GM10266 (cell line): ENCODE data around the gene CAMK2A.
A peak's percentile ranks its signal among the peaks of the same experiment; 100 is the strongest.

ENCODE experiments used
- DNase-seq: peaks from one replicate; pipeline ENCODE4 v3.0.0; 2012; ENCODE audit errors: extremely low spot score
- TF ChIP-seq, protein P1 (sequence below): IDR thresholded peaks from 2 replicates; pipeline ENCODE4 v1.5.1; 2012; ENCODE audit warnings: mild to moderate bottlenecking, low read depth; ENCODE audit not compliant: control insufficient read depth, insufficient read depth; ENCODE audit errors: missing control alignments

The CAMK2A gene

DNA sequence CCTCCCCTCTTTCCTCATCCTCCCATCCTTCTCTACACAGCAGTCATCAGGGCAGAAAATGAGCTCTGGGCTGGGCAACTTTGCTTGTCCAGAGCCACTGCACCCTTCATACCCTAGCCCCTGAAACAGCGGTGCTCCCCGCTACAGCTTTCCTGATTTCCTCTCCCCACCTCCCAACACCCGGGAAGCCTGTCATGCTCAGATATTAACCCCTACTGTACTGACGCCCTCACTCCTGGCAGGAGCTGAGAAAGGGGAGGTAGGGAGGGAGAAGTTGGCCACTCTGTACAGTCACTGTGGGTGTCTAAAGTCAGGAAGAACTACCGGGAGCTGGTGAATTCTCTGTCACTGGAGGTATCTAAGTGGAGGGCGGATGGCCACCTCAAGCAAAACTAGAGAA is 782 bp downstream of the CAMK2A start:
- no peak for DNase-seq
- TF ChIP-seq, protein P1, sequence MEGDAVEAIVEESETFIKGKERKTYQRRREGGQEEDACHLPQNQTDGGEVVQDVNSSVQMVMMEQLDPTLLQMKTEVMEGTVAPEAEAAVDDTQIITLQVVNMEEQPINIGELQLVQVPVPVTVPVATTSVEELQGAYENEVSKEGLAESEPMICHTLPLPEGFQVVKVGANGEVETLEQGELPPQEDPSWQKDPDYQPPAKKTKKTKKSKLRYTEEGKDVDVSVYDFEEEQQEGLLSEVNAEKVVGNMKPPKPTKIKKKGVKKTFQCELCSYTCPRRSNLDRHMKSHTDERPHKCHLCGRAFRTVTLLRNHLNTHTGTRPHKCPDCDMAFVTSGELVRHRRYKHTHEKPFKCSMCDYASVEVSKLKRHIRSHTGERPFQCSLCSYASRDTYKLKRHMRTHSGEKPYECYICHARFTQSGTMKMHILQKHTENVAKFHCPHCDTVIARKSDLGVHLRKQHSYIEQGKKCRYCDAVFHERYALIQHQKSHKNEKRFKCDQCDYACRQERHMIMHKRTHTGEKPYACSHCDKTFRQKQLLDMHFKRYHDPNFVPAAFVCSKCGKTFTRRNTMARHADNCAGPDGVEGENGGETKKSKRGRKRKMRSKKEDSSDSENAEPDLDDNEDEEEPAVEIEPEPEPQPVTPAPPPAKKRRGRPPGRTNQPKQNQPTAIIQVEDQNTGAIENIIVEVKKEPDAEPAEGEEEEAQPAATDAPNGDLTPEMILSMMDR, result no peak

DNA sequence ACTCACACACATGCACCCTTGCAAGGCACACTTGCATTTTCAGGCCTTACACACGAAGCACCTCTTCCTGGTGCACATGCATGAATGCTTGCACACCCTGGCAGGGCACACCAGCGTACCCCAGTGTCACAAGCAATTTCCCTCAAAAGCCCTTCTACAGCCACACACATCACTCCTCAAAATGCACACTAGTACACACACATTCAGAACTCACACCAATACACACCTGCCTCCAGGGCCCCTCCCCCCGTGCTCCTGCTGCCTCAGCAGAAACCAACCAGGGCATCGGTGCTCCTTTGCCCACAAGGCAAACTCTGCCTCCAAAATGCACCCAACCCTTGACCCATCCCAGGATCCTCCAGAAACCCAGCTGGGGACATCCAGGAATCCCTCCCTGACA is 1.2 kb downstream of the CAMK2A start:
- TF ChIP-seq, protein P1, result no peak

DNA sequence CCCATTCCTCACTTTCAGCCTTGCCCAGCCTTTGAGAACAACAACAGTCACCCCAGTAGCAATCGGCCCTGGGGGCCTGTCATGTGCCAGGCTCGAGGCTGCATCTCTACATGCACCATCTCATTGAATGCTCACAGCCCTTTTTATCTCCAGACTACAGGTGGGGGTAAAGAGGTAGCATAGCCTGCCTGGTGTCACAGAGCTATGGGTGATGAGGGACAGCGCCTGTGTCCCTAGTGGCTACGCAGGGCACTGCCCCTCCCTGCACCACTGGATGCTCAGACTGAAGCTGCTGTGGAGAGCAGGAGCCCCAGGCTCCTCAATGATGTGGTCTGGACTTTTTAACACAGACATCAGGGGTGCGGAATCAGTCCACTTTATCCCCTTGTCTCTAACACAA is 2.8 kb downstream of the CAMK2A start:
- TF ChIP-seq, protein P1, result peak; percentile 14
- no peak for DNase-seq

More for the DNA sequence above, 1.2 kb downstream of the CAMK2A start:
- no peak for DNase-seq

DNA sequence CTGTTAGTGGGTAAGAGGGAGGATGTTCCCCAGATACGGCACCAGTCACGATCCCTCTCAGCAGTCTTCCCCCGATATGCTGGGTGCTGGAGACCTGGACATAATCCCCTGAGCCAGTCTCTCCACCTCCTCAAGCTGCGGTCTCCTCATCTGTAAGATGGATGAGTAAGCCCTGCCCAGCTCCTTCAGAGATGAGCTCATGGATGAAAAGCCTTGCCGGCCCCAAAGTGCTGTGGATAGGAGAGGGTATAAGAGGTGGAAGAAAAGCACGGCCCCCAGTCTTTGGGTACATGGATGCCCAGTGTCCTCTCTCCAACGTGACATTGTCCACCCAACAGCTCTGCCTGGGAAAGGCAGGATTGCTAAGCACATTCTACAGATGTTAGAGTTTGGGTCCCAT is 4.5 kb downstream of the CAMK2A start:
- DNase-seq, result no peak
- TF ChIP-seq, protein P1, result no peak

DNA sequence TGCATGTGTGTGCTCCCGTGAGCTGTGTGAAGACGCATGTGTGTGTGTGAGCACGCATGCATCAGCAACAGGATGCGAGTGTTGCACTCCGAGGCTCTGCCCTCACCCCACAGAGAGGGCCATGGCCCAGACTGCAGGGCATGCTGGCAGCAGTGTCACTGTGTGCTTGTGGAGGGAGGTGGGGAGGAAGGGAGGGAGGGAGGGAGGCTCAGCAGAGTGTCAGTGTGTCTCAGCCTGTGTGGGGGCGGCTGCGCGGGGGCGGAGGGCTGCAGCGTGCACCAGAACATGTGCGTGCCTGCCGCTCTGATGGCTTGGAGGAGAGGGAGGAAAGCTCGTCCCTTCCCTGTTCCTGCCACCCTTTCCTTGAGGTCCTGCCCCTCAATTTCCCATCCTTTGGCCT is 5.3 kb downstream of the CAMK2A start:
- no peak for DNase-seq

DNA sequence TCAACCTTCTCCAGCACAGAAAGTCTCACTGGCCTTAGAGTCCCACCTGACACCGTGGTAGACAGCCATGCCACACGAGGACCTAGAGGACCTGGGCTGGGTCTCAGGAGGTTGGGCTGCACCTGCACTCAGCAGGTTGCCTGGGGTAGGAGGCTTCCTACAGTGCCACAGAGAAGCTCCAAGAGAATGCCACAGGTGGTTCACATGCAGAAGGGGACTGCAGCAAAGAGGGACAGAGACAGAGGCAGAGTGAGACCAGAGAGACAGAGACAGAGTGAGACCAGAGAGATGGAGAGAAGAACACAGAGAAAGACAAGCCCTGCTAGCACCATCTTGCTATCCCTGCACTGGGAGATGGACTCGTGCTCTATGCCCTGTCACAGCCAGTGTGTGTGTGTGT is 5.7 kb downstream of the CAMK2A start:
- no peak for DNase-seq
- TF ChIP-seq, protein P1, result no peak

More for the DNA sequence above, 5.3 kb downstream of the CAMK2A start:
- TF ChIP-seq, protein P1, result no peak

DNA sequence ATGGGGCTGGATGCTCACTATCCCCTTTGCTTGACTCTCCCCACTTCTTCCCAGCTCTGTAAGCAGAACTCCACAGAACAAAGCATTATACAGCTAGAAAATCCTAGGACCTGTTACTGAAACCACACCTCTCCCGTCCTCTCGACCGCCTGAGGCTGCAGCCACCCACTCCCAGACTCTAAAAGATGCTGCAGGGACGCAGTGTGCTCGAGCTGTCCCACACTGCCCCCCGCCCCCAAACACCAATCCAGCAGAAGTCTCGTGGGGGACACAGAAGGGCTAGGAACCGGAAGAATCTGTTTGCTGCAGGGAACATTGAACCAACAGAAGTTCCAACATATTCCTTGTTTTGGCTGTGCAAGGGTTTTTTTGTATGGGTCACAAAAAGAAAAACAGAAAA is 7.6 kb downstream of the CAMK2A start:
- TF ChIP-seq, protein P1, result no peak
- DNase-seq, result no peak
